Kidney glomerular epithelial cell (primary cell): Measurements from ENCODE around the gene PSME2.
A peak's percentile ranks its signal among the peaks of the same experiment; 100 is the strongest.
"Not testable (repeated sequence)": the region's sequence is repeated elsewhere in the genome, so short reads cannot be mapped to it uniquely, and the experiment has no call there.

Experiments
- DNase-seq: peaks from one replicate; lab custom pipeline; 2025; lab: John Stamatoyannopoulos, UW

The PSME2 gene

GRCh38 chr14:24114532-24115421, 31.6 kb downstream of the PSME2 start, which contains the start of the genes DCAF11 and NRL:
TSS of gene DCAF11 (plus strand) at chr14:24114777. CDS start at chr14:24115595, 818 bp downstream.
TSS of gene NRL (minus strand) at chr14:24114949. CDS start at chr14:24082848, 32,101 bp downstream.
- DNase-seq: peak; percentile 100

GRCh38 chr14:24113801-24114531, 32.4 kb downstream of the PSME2 start:
- DNase-seq: peak; percentile 86

GRCh38 chr14:24113379-24113800, 33.0 kb downstream of the PSME2 start:
- DNase-seq: peak; percentile 63

- DNase-seq: no peak
These were observed 35.9 kb downstream of the PSME2 start for GRCh38 chr14:24110523-24110922.

- no peak for DNase-seq
These were observed 36.4 kb downstream of the PSME2 start for GRCh38 chr14:24110060-24110459.

GRCh38 chr14:24108336-24108874, 38.0 kb downstream of the PSME2 start:
- no peak for DNase-seq

- no peak for DNase-seq
These were observed 39.6 kb downstream of the PSME2 start for GRCh38 chr14:24106672-24107271.

GRCh38 chr14:24105609-24106239, 40.7 kb downstream of the PSME2 start:
- DNase-seq: not testable (repeated sequence)

GRCh38 chr14:24103451-24103850, 43.0 kb downstream of the PSME2 start:
- DNase-seq: no peak

- DNase-seq: no peak
These were observed 43.9 kb downstream of the PSME2 start for GRCh38 chr14:24102357-24103048.

- DNase-seq: no peak
These were observed 45.4 kb downstream of the PSME2 start for GRCh38 chr14:24100982-24101494.

GRCh38 chr14:24100197-24100981, 46.0 kb downstream of the PSME2 start:
- no peak for DNase-seq

- no peak for DNase-seq
These were observed 47.2 kb downstream of the PSME2 start for GRCh38 chr14:24098927-24099813.

GRCh38 chr14:24098229-24098926, 48.0 kb downstream of the PSME2 start:
- DNase-seq: no peak

GRCh38 chr14:24096545-24097181, 49.7 kb downstream of the PSME2 start:
- no peak for DNase-seq

GRCh38 chr14:24095271-24096068, 50.9 kb downstream of the PSME2 start:
- DNase-seq: peak; percentile 44

GRCh38 chr14:24094841-24095270, 51.6 kb downstream of the PSME2 start:
- no peak for DNase-seq
